ENCODE data around the gene P2RX1. TPM values are rescaled to one million over a fixed set of nuclear protein-coding genes. Genes with fewer than 3 reads are reported as not detected.
"Not testable (repeated sequence)": the region's sequence is repeated elsewhere in the genome, so short reads cannot be mapped to it uniquely, and the experiment has no call there.

The P2RX1 gene
- total RNA-seq, 6 experiments from 2014 or later = 0.08 TPM; not detected in 5

DNA sequence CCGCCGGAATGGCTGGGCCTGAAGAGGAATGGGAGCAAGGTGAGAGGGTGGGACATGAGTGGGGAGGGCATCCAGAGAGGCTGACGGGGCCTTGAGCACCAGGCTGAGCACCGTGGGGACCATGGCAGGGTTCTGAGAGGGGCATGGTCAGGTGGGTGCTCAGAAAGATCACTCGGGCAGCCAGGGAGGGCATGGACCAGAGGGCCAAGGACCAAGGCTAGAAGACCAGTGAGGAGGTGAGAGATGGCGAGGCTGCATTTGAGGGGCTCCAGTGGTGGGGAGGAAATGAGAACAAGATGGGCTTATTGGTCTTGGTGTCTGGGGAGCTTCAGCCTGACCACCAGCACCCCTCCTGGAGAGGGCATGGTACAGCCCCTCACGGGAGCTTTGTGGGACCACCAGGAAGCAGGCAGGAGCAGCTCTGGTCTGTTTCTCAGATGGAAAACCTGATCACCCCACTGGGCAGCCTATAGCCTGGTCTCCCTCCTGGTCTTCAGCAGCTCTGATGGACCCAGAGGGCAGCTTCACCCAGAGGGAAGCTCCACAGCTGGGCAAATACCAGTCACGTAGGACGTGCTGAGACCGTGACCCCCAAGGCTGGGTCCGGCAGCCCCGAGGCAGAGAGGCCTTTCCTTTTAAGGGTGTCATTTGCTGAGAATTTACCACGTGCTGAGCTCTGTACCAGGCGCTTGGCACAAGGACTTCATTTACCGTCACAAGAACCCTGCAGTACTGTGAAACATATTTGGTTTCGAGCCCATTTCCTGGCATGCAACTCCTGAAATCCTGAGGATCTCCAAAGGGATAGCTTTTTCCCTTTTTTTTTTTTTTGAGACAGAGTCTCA is 58.8 kb downstream of the P2RX1 start:
- Mint-ChIP-seq H3K4me3 (no peak overlapping the region), H3K4me1 (ENCODE audit: low read depth) (no peaks in the 10 kb centered on the region), H3K27me3 (ENCODE audit: insufficient read depth) (peaks cover 2% of the 10 kb centered on the region; the same call in 1 of the 2 replicates), H3K27ac (no peak overlapping the region), H3K36me3 (ENCODE audit: low read depth) (peaks cover 5% of the 10 kb centered on the region; the same call in 1 of the 2 replicates), H3K9me3 (no peaks in the 10 kb centered on the region)
- DNase-seq = no peak
- TF ChIP-seq, protein P1, sequence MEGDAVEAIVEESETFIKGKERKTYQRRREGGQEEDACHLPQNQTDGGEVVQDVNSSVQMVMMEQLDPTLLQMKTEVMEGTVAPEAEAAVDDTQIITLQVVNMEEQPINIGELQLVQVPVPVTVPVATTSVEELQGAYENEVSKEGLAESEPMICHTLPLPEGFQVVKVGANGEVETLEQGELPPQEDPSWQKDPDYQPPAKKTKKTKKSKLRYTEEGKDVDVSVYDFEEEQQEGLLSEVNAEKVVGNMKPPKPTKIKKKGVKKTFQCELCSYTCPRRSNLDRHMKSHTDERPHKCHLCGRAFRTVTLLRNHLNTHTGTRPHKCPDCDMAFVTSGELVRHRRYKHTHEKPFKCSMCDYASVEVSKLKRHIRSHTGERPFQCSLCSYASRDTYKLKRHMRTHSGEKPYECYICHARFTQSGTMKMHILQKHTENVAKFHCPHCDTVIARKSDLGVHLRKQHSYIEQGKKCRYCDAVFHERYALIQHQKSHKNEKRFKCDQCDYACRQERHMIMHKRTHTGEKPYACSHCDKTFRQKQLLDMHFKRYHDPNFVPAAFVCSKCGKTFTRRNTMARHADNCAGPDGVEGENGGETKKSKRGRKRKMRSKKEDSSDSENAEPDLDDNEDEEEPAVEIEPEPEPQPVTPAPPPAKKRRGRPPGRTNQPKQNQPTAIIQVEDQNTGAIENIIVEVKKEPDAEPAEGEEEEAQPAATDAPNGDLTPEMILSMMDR (IDR thresholded peaks at IDR 0.05) = no peak

DNA sequence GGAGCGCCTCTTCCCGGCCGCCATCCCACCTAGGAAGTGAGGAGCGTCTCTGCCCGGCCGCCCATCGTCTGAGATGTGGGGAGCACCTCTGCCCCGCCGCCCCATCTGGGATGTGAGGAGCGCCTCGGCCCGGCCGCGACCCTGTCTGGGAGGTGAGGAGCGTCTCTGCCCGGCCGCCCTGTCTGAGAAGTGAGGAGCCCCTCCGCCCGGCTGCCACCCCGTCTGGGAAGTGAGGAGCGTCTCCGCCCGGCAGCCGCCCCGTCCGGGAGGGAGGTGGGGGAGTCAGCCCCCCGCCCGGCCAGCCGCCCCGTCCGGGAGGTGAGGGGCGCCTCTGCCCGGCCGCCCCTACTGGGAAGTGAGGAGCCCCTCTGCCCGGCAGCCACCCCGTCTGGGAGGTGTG is 62.1 kb downstream of the P2RX1 start:
- H3K4me3 Mint-ChIP-seq; H3K27me3 Mint-ChIP-seq (ENCODE audit: insufficient read depth); H3K9me3 Mint-ChIP-seq; H3K36me3 Mint-ChIP-seq (ENCODE audit: low read depth); H3K4me1 Mint-ChIP-seq (ENCODE audit: low read depth); DNase-seq; H3K27ac Mint-ChIP-seq: not testable (repeated sequence)

DNA sequence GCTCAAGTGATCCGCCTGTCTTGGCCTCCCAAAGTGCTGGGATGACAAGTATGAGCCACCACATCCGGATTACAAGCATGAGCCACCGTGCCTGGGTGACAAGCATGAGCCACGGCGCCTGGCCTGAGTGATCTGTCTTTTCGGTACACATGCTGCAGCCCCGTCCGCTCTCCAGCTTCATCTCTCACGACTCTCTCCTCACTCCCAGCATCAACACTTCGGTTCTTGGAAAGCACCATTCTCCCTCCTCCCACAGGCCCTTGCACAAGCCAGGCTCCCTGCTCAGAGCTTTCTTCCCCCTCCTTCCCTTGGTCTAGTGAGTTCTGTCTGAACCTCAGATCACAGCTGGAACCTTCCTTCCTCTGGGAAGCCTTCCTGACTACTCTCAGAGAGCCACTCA is 63.7 kb downstream of the P2RX1 start:
- TF ChIP-seq, protein P1 (IDR thresholded peaks at IDR 0.05) = no peak
- H3K36me3 Mint-ChIP-seq (ENCODE audit: low read depth) = no peaks in the 10 kb centered on the region
- no peak for DNase-seq
- no peaks in the 10 kb centered on the region for H3K9me3 Mint-ChIP-seq
- H3K27me3 Mint-ChIP-seq (ENCODE audit: insufficient read depth) = peaks cover 9% of the 10 kb centered on the region
- H3K4me1 Mint-ChIP-seq (ENCODE audit: low read depth) = peaks cover 5% of the 10 kb centered on the region; the same call in 1 of the 2 replicates
- H3K4me3 Mint-ChIP-seq = no peak overlapping the region
- no peak overlapping the region for H3K27ac Mint-ChIP-seq

DNA sequence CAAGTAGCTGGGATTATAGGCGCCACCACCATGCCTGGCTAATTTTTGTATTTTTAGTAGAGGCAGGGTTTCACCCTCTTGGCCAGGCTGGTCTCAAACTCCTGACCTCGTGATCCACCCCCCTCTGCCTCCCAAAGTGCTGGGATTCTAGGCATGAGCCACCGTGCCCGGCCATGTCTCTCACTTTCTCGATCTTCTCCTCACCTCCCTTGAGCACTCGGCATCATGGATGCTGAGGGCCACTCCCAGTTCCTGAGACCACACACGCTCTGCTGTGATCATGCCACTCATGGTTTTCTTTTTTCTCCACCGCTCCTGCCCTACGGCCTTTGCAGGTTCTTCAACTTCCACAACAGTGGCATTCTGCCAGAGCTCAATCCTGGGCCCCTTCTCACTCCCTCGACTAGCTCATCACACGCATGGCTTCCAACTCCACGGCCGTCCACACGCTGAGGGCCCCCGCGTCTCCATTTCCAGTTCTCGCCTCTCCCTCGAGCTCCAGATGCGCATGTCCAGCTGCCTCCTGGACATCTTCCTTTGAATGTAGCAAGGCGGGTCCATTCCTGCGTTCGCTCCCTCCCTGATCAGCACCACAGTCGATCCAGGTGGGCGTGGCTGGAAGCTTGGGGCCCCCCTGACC is 64.7 kb downstream of the P2RX1 start:
- no peaks in the 10 kb centered on the region for H3K9me3 Mint-ChIP-seq

DNA sequence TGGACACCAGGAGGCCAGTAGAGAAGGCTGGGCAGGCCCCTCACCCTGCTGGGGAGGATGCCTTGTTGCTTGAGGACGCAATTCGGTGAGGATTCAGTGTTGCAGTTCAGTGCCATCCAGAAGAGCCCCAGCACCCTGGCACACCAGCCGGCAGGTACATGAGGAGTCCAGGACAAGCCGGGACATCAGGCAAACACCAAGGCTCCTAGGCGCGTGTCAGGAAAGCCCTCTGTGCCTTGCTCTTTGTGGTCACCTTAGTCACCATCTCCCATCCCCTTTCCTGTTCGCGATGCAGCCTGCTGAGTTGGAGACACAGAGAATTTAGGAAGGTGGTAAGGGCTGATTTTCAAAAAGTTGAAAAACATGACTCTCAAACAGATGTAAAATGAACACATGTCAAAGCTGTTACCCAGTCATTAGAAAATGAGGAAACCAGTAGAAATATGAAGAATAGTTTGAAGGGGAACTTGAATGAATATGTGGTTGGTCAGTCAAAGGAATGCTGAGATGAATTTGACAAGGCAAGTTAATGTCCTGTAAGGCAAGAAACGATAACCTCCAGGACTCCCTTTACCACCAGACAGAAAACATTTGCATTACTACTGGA is 67.9 kb downstream of the P2RX1 start:
- Mint-ChIP-seq H3K36me3 (ENCODE audit: low read depth) (peaks cover 8% of the 10 kb centered on the region), H3K4me3 (no peak overlapping the region), H3K9me3 (no peaks in the 10 kb centered on the region), H3K27me3 (ENCODE audit: insufficient read depth) (peaks cover 9% of the 10 kb centered on the region), H3K27ac (no peak overlapping the region), H3K4me1 (ENCODE audit: low read depth) (peaks cover 27% of the 10 kb centered on the region)
- DNase-seq = no peak
- TF ChIP-seq, protein P1 (IDR thresholded peaks at IDR 0.05) = no peak

More for the DNA sequence above, 64.7 kb downstream of the P2RX1 start:
- H3K36me3 Mint-ChIP-seq (ENCODE audit: low read depth) = no peaks in the 10 kb centered on the region
- H3K4me3 Mint-ChIP-seq = no peak overlapping the region
- DNase-seq = no peak
- TF ChIP-seq, protein P1 (IDR thresholded peaks at IDR 0.05) = no peak
- H3K4me1 Mint-ChIP-seq (ENCODE audit: low read depth) = peaks cover 10% of the 10 kb centered on the region; the same call in 1 of the 2 replicates
- H3K27ac Mint-ChIP-seq = no peak overlapping the region
- H3K27me3 Mint-ChIP-seq (ENCODE audit: insufficient read depth) = peaks cover 9% of the 10 kb centered on the region
